HG03354 (cell line): ENCODE results near the gene USH2A.

Source experiments
- ATAC-seq: cut with Tn5 transposase; IDR thresholded peaks from one replicate; pipeline ENCODE4 v1.9.1; 2021; ENCODE audit warnings: mild to moderate bottlenecking; ENCODE audit not compliant: unreplicated experiment, poor library complexity, severe bottlenecking

The USH2A gene

DNA sequence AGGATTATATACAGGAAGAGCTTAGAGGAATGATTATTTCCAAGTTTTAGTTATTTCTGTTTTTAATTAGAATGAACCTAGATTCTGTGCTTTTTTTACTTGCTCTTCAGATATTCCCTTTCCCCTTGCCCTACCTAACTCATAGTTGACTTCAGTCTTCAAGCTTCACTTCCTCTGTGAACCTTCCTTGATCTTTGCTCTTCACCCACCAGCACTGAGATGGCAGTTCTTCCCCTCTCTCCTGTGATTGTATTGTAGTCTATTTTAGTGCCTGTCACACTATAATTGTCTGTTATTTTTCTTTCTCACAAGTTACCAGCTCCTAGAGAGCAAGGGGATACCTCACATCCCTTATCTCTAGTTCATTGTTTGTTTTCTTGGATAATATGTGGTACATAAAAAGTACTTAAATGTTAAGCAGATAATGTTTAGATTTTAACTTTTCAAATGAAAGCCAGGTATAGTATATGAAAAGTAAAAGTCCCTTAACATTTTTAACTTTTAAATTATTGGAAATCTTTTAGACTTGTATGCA, 822.9 kb downstream of the USH2A start:
- no peak for ATAC-seq

GRCh38 chr1:215599418-215600074, 823.7 kb downstream of the USH2A start:
- no peak for ATAC-seq

DNA sequence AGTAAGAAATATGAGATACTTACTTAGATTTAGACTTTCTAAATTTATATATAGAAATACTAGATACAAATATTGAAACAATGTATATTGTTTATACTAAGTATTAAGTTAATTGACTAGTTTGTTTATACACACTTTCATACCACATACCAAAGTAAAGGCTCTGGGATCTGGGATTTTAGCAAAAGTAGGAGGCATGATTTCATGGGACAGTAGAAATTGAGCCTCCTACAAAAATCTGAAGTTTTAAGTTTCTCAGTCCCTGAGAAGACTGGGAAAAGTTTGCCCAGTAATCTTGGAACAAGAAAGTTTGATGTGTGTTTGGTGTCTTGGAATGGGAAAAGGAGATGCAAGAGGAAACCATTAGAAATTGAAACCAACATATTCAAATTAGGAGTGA, 825.3 kb downstream of the USH2A start:
- no peak for ATAC-seq

DNA sequence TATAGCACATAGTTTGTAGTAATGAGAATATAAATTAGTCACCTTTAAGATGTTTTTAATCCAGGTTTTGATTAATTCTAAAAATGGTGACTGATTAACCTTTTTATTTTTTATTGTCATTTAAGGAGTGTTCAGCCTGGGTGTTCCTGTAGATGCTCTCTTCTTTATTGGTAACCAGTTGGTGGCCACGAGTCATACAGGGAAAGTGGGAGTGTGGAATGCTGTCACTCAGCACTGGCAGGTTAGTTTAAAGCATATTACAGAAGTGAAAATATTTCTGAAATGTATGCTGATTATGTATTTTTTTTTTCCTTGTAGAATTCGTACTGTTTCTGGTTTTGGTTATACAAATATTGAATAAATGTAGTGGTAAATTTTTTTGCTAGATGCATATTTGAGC, 828.0 kb downstream of the USH2A start:
- no peak for ATAC-seq

- ATAC-seq, result no peak
Observed at GRCh38 chr1:215594640-215595039, 828.6 kb downstream of the USH2A start.

DNA sequence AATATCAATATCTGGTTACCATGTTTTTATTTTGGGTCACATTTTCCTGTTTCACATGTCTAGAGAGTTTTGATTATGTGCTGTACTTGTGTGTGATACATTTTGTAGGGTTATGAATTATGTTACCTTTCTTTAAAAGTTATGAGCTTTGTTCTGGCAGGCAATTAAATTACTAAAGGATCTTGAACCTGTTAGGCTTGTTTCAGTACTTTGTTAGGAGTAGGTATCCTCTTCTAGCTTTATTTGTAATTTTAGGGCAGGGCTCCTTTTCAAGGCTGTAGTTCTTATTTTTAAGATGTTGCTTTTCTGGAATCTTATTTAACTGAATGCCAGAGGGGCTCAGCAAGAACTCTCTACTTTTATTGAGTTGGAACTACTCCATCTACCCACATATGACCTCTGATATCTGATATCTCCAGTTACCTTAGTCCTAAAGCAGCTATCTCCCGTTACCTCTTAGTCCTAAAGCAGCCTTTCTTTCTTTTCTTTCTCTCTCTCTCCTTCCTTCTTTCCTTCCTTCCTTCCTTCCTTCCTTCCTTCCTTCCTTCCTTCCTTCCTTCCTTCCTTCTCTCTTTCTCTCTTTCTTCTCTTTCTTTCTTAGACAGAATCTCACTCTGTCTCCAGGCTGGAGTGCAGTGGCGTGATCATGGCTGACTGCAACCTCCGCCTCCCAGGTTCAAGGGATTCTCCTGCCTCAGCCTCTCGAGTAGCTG, 832.3 kb downstream of the USH2A start:
- ATAC-seq, result no peak

DNA sequence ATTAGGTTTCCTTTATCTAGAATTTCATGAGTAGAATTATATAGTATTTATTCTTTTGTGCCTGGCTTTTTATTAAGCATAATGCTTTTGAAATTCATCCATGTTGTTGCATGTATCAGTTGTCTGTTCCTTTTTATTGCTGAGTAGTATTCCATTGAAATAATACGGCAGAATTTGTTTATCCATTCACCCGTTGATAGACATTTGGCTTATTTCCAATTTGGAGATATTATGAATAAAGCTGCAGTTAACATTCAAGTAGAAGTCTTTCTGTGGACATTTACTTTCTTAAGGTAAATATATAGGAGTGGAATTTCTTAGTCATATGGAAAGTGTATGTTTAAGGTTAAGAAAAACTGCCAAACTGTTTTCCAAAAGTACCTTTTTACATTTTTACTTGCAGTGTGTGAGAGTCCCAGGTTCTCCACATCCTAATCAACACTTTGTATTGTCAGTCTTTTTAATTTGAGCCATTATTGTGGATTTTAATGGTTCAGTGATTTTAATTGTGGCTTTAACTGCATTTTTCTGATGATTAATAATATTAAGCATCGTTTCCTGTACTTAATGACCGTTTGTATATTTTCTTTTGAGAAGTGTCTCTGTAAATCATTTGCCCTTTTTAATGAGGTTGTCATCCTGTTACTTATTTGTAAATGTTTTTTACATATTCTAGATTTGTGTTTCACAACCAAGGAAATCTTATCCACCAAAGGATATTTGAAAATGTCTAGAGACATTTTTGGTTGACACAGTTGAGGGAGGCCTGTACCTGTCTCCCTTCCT, 833.4 kb downstream of the USH2A start:
- ATAC-seq, result no peak

DNA sequence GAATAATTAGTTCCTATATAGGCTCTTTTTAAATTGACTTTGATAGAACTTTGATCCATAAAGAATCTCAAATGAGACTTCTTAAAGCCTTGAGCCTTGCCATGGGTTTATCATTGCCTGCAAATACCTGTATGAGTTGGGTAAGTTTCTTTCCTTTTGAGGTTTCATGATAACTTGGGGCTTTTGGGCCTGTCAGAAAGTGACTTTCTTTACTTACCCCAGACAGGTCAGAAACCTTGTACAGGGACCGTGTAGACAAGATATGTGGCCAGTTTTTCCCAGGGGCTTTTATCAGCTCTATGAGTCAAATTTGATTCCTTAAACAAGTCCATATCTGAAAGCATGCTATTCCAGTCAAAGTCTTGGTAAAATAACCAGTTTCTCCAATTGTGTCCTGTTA, 838.9 kb downstream of the USH2A start:
- ATAC-seq, result peak; percentile 55

DNA sequence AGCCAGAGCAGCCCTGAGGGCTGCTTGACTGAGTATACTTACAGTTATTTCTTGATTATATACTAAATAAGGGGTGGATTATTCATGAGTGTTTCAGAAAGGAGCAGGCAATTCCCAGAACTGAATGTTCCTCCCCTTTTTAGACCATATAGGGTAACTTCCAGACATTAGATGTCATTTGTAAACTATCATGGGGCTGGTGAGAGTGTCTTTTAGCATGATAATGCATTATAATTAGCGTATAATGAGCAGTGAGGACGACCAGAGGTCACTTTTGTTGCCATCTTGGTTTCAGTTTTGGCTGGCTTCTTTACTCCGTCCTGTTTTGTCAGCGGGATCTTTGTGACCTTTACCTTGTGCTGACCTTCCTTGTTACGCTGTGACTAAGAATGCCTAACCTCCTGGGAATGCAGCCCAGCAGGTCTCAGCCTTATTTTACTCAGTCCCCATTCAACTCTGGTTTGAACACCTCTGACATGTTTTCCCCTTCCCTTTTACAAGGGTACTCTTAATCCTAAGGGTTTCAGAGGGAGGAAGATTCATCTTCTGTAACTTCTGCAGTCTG, 840.0 kb downstream of the USH2A start:
- no peak for ATAC-seq

- no peak for ATAC-seq
Observed at GRCh38 chr1:215581896-215582295, 841.4 kb downstream of the USH2A start.
